K562 (cell line): ENCODE results near the gene AQP6. TPM values are rescaled to one million over a fixed set of nuclear protein-coding genes. Genes with fewer than 3 reads are reported as not detected.
A peak's percentile ranks its signal among the peaks of the same experiment; 100 is the strongest.

ENCODE experiments used
- ADNP ChIP-seq: fragments of 200-800 bp; sonication (Bioruptor generic); IDR thresholded peaks from 2 replicates; pipeline ENCODE4 v1.6.1; 2016; ENCODE audit warnings: missing genetic modification characterization, missing compliant biosample characterization
- FOXM1 ChIP-seq, 2 experiments: fragments of 450-650 bp in 1 of 2; sonication (generic) in 1 of 2; formaldehyde crosslinking in 1 of 2; IDR thresholded peaks; 2 replicates each; pipeline versions ENCODE4 v1.6.1 to v1.9.0; 2017 to 2022; ENCODE audit warnings: low read depth in 2 of 2, mild to moderate bottlenecking in 2 of 2, missing genetic modification reagents in 1 of 2, moderate library complexity in 1 of 2
- HNRNPLL ChIP-seq: fragments of 200-400 bp; formaldehyde crosslinking; IDR thresholded peaks from 2 replicates; pipeline ENCODE4 v1.6.1; 2017; ENCODE audit warnings: low read length, low read depth, mild to moderate bottlenecking; ENCODE audit not compliant: poor library complexity, severe bottlenecking
- MAFK ChIP-seq: IDR thresholded peaks from 2 replicates; pipeline ENCODE4 v1.6.1; 2011; ENCODE audit warnings: low read length, improper control_type of control experiment
- MCM7 ChIP-seq, 2 experiments: fragments of 450-650 bp; IDR thresholded peaks; 2 replicates each; pipeline ENCODE4 v1.6.1; 2016 to 2018
- MEIS2 ChIP-seq: fragments of 450-650 bp; IDR thresholded peaks from 2 replicates; pipeline ENCODE4 v1.6.1; 2014; ENCODE audit warnings: mild to moderate bottlenecking; ENCODE audit not compliant: partially characterized antibody
- MTA1 ChIP-seq: fragments of 450-650 bp; IDR thresholded peaks from 2 replicates; pipeline ENCODE4 v1.6.1; 2017; ENCODE audit warnings: borderline replicate concordance
- MYC ChIP-seq, 2 experiments: fragments of 250-450 bp in 1 of 2; sonication (Bioruptor Pico) in 1 of 2; IDR thresholded peaks; 2 replicates each; pipeline versions ENCODE4 v1.5.1 to v1.6.1; 2012 to 2021; ENCODE audit warnings: low read depth in 2 of 2, borderline replicate concordance in 1 of 2, improper control_type of control experiment in 1 of 2, low read length in 1 of 2, mild to moderate bottlenecking in 1 of 2, moderate library complexity in 1 of 2
- MYNN ChIP-seq, 2 experiments: sonication (generic); formaldehyde crosslinking in 1 of 2; IDR thresholded peaks; 2 replicates each; pipeline versions ENCODE4 v1.5.0 to v1.6.1; 2016 to 2020; ENCODE audit warnings: antibody characterized with exemption in 1 of 2, missing genetic modification reagents in 1 of 2
- POLR2AphosphoS5 ChIP-seq: IDR thresholded peaks from 2 replicates; pipeline ENCODE4 v1.6.1; 2011; ENCODE audit warnings: mild to moderate bottlenecking, low read depth, low read length, moderate library complexity; ENCODE audit not compliant: control insufficient read depth, insufficient read depth
- POLR2B ChIP-seq: fragments of 450-650 bp; IDR thresholded peaks from 2 replicates; pipeline ENCODE4 v1.6.1; 2018; ENCODE audit warnings: low read depth; ENCODE audit not compliant: partially characterized antibody
- PPARD ChIP-seq: fragments of 250-450 bp; sonication (Bioruptor Pico); IDR thresholded peaks from 2 replicates; pipeline ENCODE4 v1.8.0; 2022; ENCODE audit warnings: inconsistent platforms, mild to moderate bottlenecking, moderate library complexity
- RBM25 ChIP-seq: fragments of 200-400 bp; formaldehyde crosslinking; IDR thresholded peaks from 2 replicates; pipeline ENCODE4 v1.6.1; 2018; ENCODE audit warnings: low read length, low read depth, moderate library complexity; ENCODE audit not compliant: severe bottlenecking
- SLC30A9 ChIP-seq: fragments of 250-450 bp; sonication (Bioruptor Pico); IDR thresholded peaks from 2 replicates; pipeline ENCODE4 v1.8.0; 2022; ENCODE audit warnings: mild to moderate bottlenecking, moderate library complexity
- SMAD1 ChIP-seq: fragments of 150-350 bp; IDR thresholded peaks from 2 replicates; pipeline ENCODE4 v1.6.1; 2014; ENCODE audit warnings: low read length, low read depth; ENCODE audit not compliant: partially characterized antibody
- ZNF436 ChIP-seq: fragments of 250-450, 450-650 bp; sonication (Bioruptor Pico); formaldehyde crosslinking; IDR thresholded peaks from 2 replicates; pipeline ENCODE4 v1.7.0; 2020; ENCODE audit warnings: mild to moderate bottlenecking
- ZNF584 ChIP-seq: fragments of 200-800 bp; sonication (Bioruptor generic); IDR thresholded peaks from 2 replicates; pipeline ENCODE4 v1.6.1; 2016; ENCODE audit warnings: low read depth, mild to moderate bottlenecking, missing genetic modification characterization, missing compliant biosample characterization
- ZNF766 ChIP-seq: fragments of 200-800 bp; sonication (Bioruptor generic); conservative IDR thresholded peaks from 2 replicates; pipeline ENCODE4 v1.6.1; 2016; ENCODE audit warnings: missing genetic modification characterization, missing compliant biosample characterization
- polyA plus RNA-seq, 8 experiments: library from polyadenylated mRNA; depleted of rRNA in 4 of 8; stranded (reverse) in 5 of 8; unstranded in 3 of 8; fragments of >200 nt; fragmentation: Nextera tagmentation in 2 of 8; fragmentation: Illumina TruSeq in 1 of 8; extraction: Ambion mirVana in 2 of 8; extraction: Trizol in 1 of 8; gene quantifications; 2 replicates each; pipeline versions ENCODE4 v1.2.1 to v1.2.3, GENCODE V29; 2011 to 2014; ENCODE audit warnings: inconsistent platforms in 1 of 8, missing spikeins in 1 of 8
- total RNA-seq, 7 experiments: library from RNA; depleted of rRNA in 6 of 7; stranded (reverse); fragments of >200 nt in 6 of 7; fragmentation: Illumina TruSeq in 2 of 7; extraction: Trizol in 2 of 7; gene quantifications; 2 replicates each; pipeline versions ENCODE4 v1.2.1 to v1.2.3, GENCODE V29; 2011 to 2021; ENCODE audit warnings: low replicate concordance in 1 of 7
- TF ChIP-seq, protein P1 (sequence below): fragments of 250-450 bp; sonication (Bioruptor Pico); IDR thresholded peaks from 2 replicates; pipeline ENCODE4 v1.5.0; 2021
- TF ChIP-seq, protein P2 (sequence below): fragments of 250-450 bp; sonication (Bioruptor Pico); IDR thresholded peaks from 2 replicates; pipeline ENCODE4 v1.8.0; 2022; ENCODE audit warnings: inconsistent platforms
- TF ChIP-seq, protein P3 (sequence below): IDR thresholded peaks from 2 replicates; pipeline ENCODE4 v1.6.1; 2012; ENCODE audit warnings: low read depth, low read length, improper control_type of control experiment, borderline replicate concordance
- TF ChIP-seq, protein P4 (sequence below): fragments of 450-650 bp; IDR thresholded peaks from 2 replicates; pipeline ENCODE4 v1.6.1; 2016

Gene AQP6
- total and polyA plus RNA-seq, 9 of the 15 experiments (the other 6 are each of a cell fraction or from before 2014, with no cell fraction given): 0.05 to 0.12 TPM; not detected in 7

DNA sequence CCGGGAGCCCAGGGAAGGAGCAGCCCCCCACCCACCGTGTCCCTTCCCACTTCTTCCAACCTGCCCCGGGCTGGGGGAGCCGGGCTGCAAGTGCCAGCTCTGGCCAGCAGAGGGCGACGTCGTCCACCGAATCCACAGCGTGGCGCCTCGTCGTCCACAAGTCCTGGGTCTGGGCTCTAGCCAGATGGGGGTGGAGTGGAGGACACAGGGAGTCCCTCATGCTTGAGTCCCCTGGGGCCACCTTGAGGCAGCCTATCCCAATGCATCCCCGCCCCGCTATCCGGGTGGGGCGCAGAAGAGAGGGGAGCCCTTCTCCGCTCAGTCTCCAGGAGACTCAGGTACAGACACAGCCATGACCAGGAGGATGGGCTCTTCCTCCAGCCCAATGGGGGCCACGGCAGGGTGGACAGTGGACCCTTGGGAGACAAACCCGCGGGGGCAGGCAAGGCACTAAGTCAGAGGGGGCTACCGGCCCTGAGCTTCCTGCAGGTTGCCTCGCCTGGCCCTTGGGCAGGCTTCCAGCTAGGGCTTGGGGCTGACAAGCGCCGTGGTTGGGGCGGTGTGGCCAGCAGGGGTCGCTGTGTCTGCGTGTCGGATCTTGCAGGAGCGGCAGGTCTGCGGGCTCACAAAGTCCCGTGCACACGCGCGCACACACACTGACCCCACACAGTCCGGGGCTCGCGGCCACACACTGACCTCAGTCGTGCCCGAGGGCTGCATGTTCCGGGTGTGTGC lies 5.5 kb upstream of the AQP6 start (continued):
- TF ChIP-seq, protein P1, sequence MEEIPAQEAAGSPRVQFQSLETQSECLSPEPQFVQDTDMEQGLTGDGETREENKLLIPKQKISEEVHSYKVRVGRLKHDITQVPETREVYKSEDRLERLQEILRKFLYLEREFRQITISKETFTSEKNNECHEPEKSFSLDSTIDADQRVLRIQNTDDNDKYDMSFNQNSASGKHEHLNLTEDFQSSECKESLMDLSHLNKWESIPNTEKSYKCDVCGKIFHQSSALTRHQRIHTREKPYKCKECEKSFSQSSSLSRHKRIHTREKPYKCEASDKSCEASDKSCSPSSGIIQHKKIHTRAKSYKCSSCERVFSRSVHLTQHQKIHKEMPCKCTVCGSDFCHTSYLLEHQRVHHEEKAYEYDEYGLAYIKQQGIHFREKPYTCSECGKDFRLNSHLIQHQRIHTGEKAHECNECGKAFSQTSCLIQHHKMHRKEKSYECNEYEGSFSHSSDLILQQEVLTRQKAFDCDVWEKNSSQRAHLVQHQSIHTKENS (CRISPR knock-in tag): no peak
- no peak for TF ChIP-seq ZNF436 (CRISPR knock-in tag)
- TF ChIP-seq RBM25: no peak
- no peak for TF ChIP-seq MAFK
- TF ChIP-seq MYC (IDR thresholded peaks at IDR 0.05; ENCODE audit: low read depth, low read length): peak; percentile 59; the same call in 1 of the 2 replicates
- TF ChIP-seq MYC (CRISPR knock-in tag; IDR thresholded peaks at IDR 0.05; ENCODE audit: borderline replicate concordance, low read depth): no peak
- TF ChIP-seq PPARD: no peak
- no peak for TF ChIP-seq MEIS2
- no peak for TF ChIP-seq MCM7 (IDR thresholded peaks at IDR 0.05)
- no peak for TF ChIP-seq POLR2B
- TF ChIP-seq, protein P2, sequence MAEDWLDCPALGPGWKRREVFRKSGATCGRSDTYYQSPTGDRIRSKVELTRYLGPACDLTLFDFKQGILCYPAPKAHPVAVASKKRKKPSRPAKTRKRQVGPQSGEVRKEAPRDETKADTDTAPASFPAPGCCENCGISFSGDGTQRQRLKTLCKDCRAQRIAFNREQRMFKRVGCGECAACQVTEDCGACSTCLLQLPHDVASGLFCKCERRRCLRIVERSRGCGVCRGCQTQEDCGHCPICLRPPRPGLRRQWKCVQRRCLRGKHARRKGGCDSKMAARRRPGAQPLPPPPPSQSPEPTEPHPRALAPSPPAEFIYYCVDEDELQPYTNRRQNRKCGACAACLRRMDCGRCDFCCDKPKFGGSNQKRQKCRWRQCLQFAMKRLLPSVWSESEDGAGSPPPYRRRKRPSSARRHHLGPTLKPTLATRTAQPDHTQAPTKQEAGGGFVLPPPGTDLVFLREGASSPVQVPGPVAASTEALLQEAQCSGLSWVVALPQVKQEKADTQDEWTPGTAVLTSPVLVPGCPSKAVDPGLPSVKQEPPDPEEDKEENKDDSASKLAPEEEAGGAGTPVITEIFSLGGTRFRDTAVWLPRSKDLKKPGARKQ: no peak
- no peak for TF ChIP-seq ZNF584 (CRISPR knock-in tag)
- TF ChIP-seq MYNN (IDR thresholded peaks at IDR 0.05): no peak
- TF ChIP-seq MYNN (CRISPR knock-in tag; IDR thresholded peaks at IDR 0.05): no peak
- no peak for TF ChIP-seq ZNF766 (CRISPR knock-in tag)
- TF ChIP-seq SMAD1: no peak
- no peak for TF ChIP-seq HNRNPLL
- TF ChIP-seq POLR2AphosphoS5: no peak
- no peak for TF ChIP-seq MTA1
- TF ChIP-seq ADNP (tag): no peak
- no peak for TF ChIP-seq SLC30A9 (CRISPR knock-in tag)
- TF ChIP-seq FOXM1 (IDR thresholded peaks at IDR 0.05; ENCODE audit: low read depth): no peak
- 0 out of 2 replicates have a peak, but pooled peaks have one; percentile 59 for TF ChIP-seq FOXM1 (CRISPR knock-in tag; IDR thresholded peaks at IDR 0.05; ENCODE audit: low read depth)
- TF ChIP-seq, protein P3, sequence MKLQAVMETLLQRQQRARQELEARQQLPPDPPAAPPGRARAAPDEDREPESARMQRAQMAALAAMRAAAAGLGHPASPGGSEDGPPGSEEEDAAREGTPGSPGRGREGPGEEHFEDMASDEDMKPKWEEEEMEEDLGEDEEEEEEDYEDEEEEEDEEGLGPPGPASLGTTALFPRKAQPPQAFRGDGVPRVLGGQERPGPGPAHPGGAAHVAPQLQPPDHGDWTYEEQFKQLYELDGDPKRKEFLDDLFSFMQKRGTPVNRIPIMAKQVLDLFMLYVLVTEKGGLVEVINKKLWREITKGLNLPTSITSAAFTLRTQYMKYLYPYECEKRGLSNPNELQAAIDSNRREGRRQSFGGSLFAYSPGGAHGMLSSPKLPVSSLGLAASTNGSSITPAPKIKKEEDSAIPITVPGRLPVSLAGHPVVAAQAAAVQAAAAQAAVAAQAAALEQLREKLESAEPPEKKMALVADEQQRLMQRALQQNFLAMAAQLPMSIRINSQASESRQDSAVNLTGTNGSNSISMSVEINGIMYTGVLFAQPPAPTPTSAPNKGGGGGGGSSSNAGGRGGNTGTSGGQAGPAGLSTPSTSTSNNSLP: no peak
- TF ChIP-seq, protein P4, sequence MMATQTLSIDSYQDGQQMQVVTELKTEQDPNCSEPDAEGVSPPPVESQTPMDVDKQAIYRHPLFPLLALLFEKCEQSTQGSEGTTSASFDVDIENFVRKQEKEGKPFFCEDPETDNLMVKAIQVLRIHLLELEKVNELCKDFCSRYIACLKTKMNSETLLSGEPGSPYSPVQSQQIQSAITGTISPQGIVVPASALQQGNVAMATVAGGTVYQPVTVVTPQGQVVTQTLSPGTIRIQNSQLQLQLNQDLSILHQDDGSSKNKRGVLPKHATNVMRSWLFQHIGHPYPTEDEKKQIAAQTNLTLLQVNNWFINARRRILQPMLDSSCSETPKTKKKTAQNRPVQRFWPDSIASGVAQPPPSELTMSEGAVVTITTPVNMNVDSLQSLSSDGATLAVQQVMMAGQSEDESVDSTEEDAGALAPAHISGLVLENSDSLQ: no peak
